GM18526 (cell line): ENCODE results near the gene KATNAL1.

ENCODE experiments used
- POLR2A ChIP-seq: IDR thresholded peaks from 3 replicates; pipeline ENCODE4 v1.6.1; 2011; ENCODE audit not compliant: insufficient read length; ENCODE audit errors: extremely low read depth

KATNAL1 gene

DNA sequence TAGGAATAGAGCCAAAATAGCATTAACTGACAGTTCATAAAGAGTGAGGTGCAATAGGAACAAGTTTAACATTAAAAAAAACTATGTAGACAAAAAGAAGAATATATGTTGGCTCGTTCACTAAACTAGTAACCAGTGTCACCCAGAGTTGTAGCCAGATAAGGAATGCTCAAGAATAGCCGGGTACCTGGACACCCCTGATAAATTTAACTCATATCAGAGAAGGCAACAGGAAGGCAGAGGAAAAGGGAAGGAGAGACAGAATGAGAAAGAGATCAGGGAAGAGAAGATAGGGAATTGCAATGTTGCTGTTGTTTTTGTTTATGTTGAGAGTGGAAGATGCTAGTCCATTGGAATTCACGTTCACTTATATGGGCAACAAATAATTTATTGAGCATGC lies 31.6 kb upstream of the KATNAL1 start:
- no peak for TF ChIP-seq POLR2A

DNA sequence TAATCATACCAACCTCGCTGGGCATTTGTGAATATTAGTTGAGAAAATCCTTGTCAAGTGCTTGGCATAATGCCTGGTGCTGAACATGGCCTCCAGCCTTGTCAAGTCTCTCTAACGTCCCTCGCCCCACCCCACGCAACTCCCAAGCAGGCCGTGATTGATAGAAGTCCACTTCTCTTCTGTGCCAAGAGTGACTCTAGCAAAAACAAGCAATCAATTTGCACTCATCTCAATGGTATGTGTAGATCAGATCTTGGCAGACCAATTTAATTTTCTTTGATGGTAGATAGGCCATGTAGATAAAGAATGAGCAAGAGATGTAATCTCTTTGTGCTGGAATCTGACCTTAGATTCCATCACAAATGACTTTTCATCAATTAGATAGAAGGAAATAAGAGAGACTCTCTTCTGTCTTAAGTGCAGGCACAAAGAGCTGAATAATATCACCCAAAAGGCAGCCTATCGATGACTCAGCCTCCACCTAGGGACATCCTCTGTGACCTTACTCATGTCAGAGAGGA lies 31.0 kb upstream of the KATNAL1 start:
- no peak for TF ChIP-seq POLR2A

- TF ChIP-seq POLR2A, result no peak
These were observed 29.8 kb upstream of the KATNAL1 start for GRCh38 chr13:30337061-30337610.

DNA sequence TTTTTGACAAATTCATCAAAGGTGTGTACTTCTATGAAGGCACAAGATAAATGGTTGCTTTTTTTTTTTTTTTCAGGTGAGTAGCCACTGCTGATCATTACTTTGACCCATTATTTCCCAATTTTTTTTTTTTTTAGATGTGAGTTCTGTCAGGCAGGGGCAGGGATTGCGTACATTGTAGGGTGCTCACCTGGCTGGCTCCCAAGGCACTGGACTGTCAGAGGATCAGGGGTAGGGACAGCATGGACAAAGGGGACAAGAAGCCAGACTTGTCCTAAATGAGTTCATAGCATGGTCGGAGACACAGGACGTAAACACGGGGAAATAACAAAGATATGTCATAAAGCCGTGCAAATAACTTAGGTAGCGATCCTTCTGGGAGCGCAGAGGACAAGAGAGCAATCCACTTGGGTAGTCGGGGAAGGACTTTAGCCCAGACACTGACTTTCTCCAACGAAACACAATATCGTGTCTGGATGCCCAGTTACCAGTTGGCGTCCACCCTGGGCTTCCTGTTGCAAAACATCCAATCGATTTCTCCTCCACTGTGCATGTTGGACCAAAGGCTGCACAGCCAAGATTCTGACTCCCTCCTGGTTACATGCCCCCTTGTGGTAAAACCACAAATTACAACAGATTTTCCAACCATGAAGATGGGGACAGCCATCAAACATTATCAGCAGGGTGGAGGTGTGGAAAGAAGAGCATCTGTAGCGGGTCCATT lies 27.5 kb upstream of the KATNAL1 start:
- TF ChIP-seq POLR2A, result no peak

DNA sequence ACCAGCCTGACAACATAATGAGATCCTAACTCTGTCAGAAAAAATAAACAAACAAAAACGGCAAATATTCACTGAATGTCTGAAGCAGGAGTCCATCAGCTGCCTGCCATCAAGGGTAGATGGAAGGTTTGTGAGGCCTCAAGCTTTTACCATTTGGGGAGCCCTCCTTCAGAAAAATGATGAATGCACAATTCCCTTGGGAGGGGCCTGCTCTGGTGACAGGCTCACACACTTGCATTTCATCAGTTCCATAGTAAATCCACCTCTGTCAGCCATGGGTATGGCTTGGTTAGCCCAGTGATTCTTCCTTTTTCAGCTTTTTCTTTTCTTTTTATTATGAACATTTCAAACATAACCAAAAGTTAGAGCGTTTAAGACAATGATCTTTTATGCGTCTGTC lies 26.3 kb upstream of the KATNAL1 start:
- no peak for TF ChIP-seq POLR2A

DNA sequence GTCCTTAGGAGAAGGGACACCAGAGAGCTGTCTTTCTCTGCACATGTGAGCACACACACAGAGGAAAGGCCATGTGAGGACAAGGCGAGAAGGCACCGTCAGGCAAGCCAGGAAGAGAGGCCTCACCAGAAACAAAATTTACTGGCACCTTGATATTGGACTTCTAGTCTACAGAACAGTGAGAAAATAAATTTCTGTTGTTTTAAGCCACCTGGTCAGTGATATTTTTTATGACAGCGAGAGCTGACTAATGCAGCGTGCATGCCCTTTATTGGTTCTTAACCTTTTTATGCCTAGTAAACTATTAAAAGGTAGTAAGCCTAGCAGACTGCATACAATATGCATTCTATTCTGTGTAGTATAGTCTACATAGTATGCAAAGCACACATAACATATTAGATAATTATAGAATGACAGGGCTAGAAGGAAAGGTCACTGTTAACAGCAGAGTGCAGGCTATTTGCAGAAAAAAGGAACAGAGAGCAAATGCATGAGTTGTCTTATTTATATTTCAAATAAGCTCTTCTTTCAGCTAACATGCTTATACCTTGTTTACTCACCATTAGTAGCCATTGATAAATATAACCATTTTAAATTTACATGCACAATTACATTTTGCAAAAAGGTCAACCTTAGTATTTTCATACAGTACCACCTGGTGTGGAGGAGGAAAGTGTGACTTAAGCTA lies 25.2 kb upstream of the KATNAL1 start:
- TF ChIP-seq POLR2A, result no peak

DNA sequence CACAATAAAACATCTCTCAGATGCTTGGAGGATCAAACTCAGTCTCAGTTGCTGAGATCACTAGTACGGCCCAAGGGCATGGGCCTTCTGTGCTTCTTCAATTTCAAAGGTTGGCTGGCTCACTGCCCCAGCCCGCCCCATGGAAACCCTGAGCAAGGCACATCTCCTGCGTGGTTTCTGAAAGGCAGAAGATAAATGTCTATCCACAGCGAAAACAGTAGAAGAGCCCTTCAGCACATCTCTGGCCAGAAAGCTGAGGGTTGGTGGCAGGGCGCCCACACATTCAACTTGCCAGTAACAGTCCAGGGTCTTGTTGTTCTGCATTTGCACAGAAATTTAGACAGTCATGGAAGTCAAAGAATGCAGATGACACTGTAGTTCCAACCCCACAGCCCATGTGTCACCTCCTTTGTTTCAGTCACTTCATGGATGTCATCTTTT lies 24.0 kb upstream of the KATNAL1 start:
- TF ChIP-seq POLR2A, result no peak

DNA sequence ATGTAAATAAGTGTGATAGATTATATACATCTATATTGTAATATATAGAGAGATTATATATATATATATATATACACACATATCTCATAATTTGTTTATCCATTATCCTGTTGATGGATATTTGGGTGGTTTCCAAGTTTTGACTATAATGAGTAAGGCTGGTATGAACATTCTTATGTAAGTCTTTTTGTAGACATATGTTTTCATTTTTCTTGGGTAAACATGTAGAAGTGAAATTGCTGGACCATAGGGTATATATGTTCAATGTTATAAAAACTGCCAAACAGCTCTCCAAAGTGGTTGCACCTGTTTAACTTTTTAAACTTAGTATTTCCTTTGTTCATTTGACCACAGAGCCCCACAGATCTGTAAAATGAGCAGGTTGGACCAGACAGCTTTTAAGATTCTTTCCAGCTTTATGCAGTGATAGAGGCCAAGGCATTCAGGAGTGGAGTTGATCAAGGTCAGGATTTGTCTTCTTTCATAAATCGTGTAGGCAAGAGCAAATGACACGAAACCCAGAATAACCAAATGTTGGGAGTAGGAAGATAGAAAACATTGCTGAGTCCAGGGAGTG lies 21.7 kb upstream of the KATNAL1 start:
- no peak for TF ChIP-seq POLR2A

- no peak for TF ChIP-seq POLR2A
These were observed 18.3 kb upstream of the KATNAL1 start for GRCh38 chr13:30325668-30326067.

DNA sequence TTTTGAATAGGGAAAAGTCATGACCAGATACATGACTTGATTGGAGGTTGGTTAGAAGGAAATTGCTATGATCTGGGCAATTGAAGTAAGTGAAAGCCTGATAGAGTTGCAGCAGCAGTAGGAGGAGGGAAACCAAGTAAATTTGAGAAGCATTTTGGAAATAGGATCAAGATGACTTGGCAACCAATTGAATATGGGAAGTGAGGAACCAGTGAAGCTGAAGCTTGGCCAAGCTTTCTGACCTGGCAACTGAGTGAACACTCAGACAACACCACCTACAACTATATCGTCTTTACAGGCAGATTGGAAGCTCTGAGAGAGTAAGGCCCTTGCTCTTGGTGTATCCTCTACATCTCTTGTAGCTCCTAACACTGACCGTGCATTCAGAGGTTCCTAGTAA lies 16.2 kb upstream of the KATNAL1 start:
- no peak for TF ChIP-seq POLR2A

DNA sequence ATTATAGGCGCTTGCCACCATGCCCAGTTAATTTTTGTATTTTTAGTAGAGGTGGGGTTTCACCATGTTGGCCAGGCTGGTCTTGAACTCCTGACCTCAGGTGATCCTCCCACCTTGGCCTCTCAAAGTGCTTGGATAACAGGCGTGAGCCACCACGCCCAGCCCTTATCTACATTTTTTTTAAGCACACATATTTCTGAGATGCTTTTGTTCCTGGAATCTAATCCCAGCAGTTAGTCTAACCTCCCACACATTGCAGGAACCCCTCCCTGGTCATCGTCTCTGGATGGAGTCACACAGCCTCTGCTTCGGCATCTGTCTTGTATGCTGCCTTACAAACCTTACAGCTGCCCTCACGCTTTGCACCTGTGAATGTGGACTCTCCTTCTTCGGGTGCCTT lies 15.1 kb upstream of the KATNAL1 start:
- TF ChIP-seq POLR2A, result no peak

- no peak for TF ChIP-seq POLR2A
These were observed 13.9 kb upstream of the KATNAL1 start for GRCh38 chr13:30321256-30321655.

DNA sequence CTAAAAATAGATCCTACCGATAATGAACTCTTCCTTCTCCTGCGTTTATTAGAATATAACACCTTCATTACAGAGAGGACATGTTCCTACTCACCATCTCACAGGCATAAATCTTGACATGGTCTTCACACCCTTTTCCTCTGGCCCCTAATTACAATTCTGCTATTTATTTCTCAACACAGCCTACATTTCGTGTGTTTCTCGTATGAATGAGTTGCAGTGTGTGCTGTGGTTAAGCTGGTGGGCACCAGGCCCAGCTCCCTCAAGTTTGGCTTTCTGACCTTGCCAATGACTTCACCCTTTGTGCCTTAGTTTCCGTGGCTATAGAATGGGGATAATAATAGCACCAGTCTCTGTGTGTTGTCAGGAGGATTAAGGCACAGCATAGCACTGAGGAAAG lies 12.3 kb upstream of the KATNAL1 start:
- TF ChIP-seq POLR2A, result no peak

DNA sequence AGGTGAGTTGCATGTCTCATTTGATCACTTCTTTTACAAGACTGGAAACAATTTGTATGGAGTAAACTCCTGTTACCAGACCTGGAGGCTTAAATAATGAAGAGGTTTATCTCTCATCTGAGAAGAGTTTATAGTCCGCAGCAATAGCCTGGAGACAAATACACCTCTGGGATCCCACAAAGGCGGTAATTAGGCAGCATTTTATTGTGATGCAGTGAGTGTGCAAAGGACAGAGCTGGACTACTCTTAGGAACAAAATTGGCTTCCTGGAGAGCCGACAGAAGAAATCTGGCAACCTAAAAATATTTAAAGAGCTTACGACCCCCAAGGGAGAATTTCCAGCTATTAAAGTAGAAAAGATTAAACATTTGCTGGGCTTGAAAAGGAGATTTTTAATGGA lies 11.8 kb upstream of the KATNAL1 start:
- no peak for TF ChIP-seq POLR2A

DNA sequence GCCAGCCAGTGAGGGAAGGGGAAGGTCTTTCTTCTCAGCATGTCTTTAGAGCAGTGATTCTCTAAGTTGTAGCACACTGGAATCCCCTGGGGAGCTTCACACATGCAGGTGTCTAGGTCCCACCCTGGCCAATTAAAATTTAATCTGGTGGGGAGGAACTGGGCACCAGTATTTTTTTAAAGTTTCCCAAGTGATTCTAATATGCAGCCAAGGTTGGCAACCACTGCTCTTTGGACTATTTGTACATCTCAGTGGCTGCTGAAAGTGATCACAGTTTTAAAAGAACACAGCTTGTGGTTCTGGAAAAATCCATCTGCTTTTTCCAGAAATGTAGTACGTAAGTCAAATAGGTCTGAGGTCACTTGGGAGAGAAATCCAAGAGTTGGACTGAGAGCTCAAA lies 10.7 kb upstream of the KATNAL1 start:
- TF ChIP-seq POLR2A, result no peak

DNA sequence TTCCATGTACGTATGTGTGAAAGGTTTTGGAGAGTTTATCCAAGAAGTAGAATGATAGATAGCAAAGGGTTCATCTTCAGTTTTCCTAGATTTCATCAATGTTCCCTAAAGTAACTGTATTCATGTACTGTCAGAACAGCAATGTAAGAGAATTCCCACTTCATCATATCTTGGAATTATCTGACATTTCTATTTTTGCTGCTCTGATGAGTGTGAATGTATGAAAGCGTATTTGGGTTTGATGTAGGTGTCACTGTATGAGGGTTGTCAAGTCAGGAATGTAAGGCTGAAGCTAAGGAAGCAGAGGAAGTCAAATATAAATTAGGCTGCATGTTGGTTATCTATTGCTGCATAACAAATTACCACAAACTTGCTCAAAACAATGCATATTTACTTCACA lies 7.2 kb upstream of the KATNAL1 start:
- no peak for TF ChIP-seq POLR2A
